H1 (cell line): ENCODE measurements around the gene ALKAL2. TPM values are rescaled to one million over a fixed set of nuclear protein-coding genes. Genes with fewer than 3 reads are reported as not detected.
"Not testable (repeated sequence)": the region's sequence is repeated elsewhere in the genome, so short reads cannot be mapped to it uniquely, and the experiment has no call there.

Source experiments
- CTCF ChIA-PET: fragments of 300-600 bp; sonication (Branson Sonifier 250); formaldehyde crosslinking; loops from one replicate; lab custom pipeline; 2021; ENCODE audit not compliant: partially characterized antibody; lab: Charles Lee
- POLR2A ChIA-PET: fragments of 300-600 bp; sonication (Branson Sonifier 250); formaldehyde crosslinking; loops from one replicate; lab custom pipeline; 2021; ENCODE audit warnings: inconsistent platforms; ENCODE audit not compliant: partially characterized antibody; lab: Charles Lee
- DNase-seq, 2 experiments: peaks; one replicate each; pipeline versions ENCODE4 v3.0.0 to v3.0.0-alpha.2; 2010 to 2022; ENCODE audit warnings: low spot score in 2 of 2, low read depth in 1 of 2, mixed read lengths in 1 of 2
- FAIRE-seq: peaks from 2 replicates; lab custom pipeline; 2011; peaks lifted over from hg19 to GRCh38; lab: Jason Lieb, UNC
- H2AFZ ChIP-seq: 2 replicates; pipeline ENCODE4 v1.8.1; 2012; ENCODE audit warnings: low read length, inconsistent platforms
- H2AK5ac ChIP-seq: 2 replicates; pipeline ENCODE4 v1.6.1; 2013; ENCODE audit warnings: low read depth, low read length
- H2BK120ac ChIP-seq: replicated peaks from 2 replicates; pipeline ENCODE3; 2013; ENCODE audit warnings: low read depth, low read length, inconsistent platforms
- H2BK12ac ChIP-seq: 2 replicates; pipeline ENCODE4 v1.6.1; 2013; ENCODE audit warnings: low read depth, low read length
- H2BK15ac ChIP-seq: 2 replicates; pipeline ENCODE4 v1.6.1; 2013; ENCODE audit warnings: low read length
- H2BK20ac ChIP-seq: 2 replicates; pipeline ENCODE4 v1.6.1; 2013; ENCODE audit warnings: low read length
- H2BK5ac ChIP-seq: 2 replicates; pipeline ENCODE4 v1.6.1; 2013; ENCODE audit warnings: low read depth, low read length
- H3K14ac ChIP-seq: 2 replicates; pipeline ENCODE4 v1.6.1; 2013; ENCODE audit warnings: inconsistent platforms; ENCODE audit not compliant: insufficient read length
- H3K18ac ChIP-seq: 2 replicates; pipeline ENCODE4 v1.6.1; 2013; ENCODE audit warnings: low read length; ENCODE audit errors: extremely low read depth
- H3K23ac ChIP-seq: 2 replicates; pipeline ENCODE4 v1.6.1; 2013; ENCODE audit warnings: inconsistent platforms; ENCODE audit not compliant: insufficient read length
- H3K23me2 ChIP-seq: 2 replicates; pipeline ENCODE4 v1.6.1; 2013; ENCODE audit warnings: low read depth, low read length
- H3K27ac ChIP-seq: 2 replicates; pipeline ENCODE4 v1.6.1; 2011; ENCODE audit warnings: low read depth, low read length, inconsistent platforms
- H3K27me3 ChIP-seq, 4 experiments: replicated peaks in 1 of 4; 1 replicate in 1 of 4; 2 replicates in 3 of 4; pipeline versions ENCODE4 v1.6.1 to v1.8.1; 2011 to 2013; ENCODE audit warnings: low read length in 3 of 4, mild to moderate bottlenecking in 3 of 4, inconsistent platforms in 2 of 4, mixed read lengths in 2 of 4, moderate library complexity in 1 of 4; ENCODE audit not compliant: control insufficient read depth in 3 of 4, insufficient read depth in 3 of 4; ENCODE audit errors: extremely low read depth in 1 of 4
- H3K36me3 ChIP-seq, 4 experiments: 2 replicates each; pipeline versions ENCODE4 v1.6.1 to v1.8.1; 2011 to 2013; ENCODE audit warnings: mild to moderate bottlenecking in 4 of 4, low read length in 3 of 4, moderate library complexity in 2 of 4, control low read depth in 1 of 4, inconsistent platforms in 1 of 4; ENCODE audit not compliant: insufficient read depth in 4 of 4, control insufficient read depth in 2 of 4
- H3K4ac ChIP-seq: replicated peaks from 2 replicates; pipeline ENCODE3; 2013; ENCODE audit warnings: low read length, low read depth, mixed read lengths, inconsistent platforms; ENCODE audit not compliant: insufficient read length
- H3K4me1 ChIP-seq, 4 experiments: replicated peaks in 1 of 4; 1 replicate in 1 of 4; 2 replicates in 3 of 4; pipeline versions ENCODE4 v1.6.1 to v1.8.1; 2011 to 2013; ENCODE audit warnings: low read length in 3 of 4, inconsistent platforms in 2 of 4, mixed read lengths in 1 of 4; ENCODE audit not compliant: insufficient read depth in 4 of 4, control insufficient read depth in 3 of 4
- H3K4me2 ChIP-seq, 2 experiments: 2 replicates each; pipeline versions ENCODE4 v1.6.1 to v1.8.1; 2011 to 2013; ENCODE audit warnings: low read depth in 2 of 2, low read length in 2 of 2, control low read depth in 1 of 2, inconsistent platforms in 1 of 2, mild to moderate bottlenecking in 1 of 2; ENCODE audit not compliant: insufficient read depth in 1 of 2
- H3K4me3 ChIP-seq, 4 experiments: fragments of 200-600, 300-600 bp in 1 of 4; sonication (generic), shearing (Covaris generic), sonication (Bioruptor Twin) in 1 of 4; 2 replicates each; pipeline versions ENCODE4 v1.5.1 to v1.8.1; 2011 to 2016; ENCODE audit warnings: low read length in 4 of 4, low read depth in 3 of 4, control low read depth in 2 of 4, inconsistent platforms in 2 of 4, mild to moderate bottlenecking in 2 of 4, mixed read lengths in 1 of 4, moderate library complexity in 1 of 4; ENCODE audit not compliant: insufficient read depth in 2 of 4; ENCODE audit errors: extremely low read depth in 1 of 4
- H3K56ac ChIP-seq: replicated peaks from 2 replicates; pipeline ENCODE3; 2013; ENCODE audit warnings: low read depth, mild to moderate bottlenecking, mixed read lengths, low read length, inconsistent platforms; ENCODE audit not compliant: insufficient read length
- H3K79me1 ChIP-seq: 2 replicates; pipeline ENCODE4 v1.6.1; 2013; ENCODE audit warnings: low read depth, low read length, control low read depth
- H3K79me2 ChIP-seq, 2 experiments: 2 replicates each; pipeline versions ENCODE4 v1.6.1 to v1.8.1; 2012 to 2013; ENCODE audit warnings: low read length in 2 of 2, mild to moderate bottlenecking in 2 of 2, inconsistent platforms in 1 of 2; ENCODE audit not compliant: insufficient read depth in 2 of 2, control insufficient read depth in 1 of 2
- H3K9ac ChIP-seq, 4 experiments: replicated peaks in 1 of 4; 1 replicate in 1 of 4; 2 replicates in 3 of 4; pipeline versions ENCODE4 v1.6.1 to v1.8.1; 2011 to 2013; ENCODE audit warnings: low read depth in 3 of 4, low read length in 3 of 4, control low read depth in 2 of 4, mild to moderate bottlenecking in 2 of 4, moderate library complexity in 2 of 4, inconsistent platforms in 1 of 4; ENCODE audit errors: extremely low read depth in 1 of 4
- H3K9me3 ChIP-seq, 2 experiments: 2 replicates each; pipeline versions ENCODE4 v1.6.1 to v1.8.1; 2012 to 2013; ENCODE audit warnings: mild to moderate bottlenecking in 2 of 2, moderate library complexity in 2 of 2, control low read depth in 1 of 2, inconsistent platforms in 1 of 2, low read depth in 1 of 2, low read length in 1 of 2, mixed read lengths in 1 of 2; ENCODE audit not compliant: insufficient read depth in 2 of 2
- H4K20me1 ChIP-seq, 2 experiments: replicated peaks in 1 of 2; 2 replicates each; pipeline versions ENCODE3 to v1.8.1; 2011 to 2013; ENCODE audit warnings: inconsistent platforms in 2 of 2, low read length in 2 of 2, mild to moderate bottlenecking in 1 of 2; ENCODE audit not compliant: insufficient read depth in 2 of 2, control insufficient read depth in 1 of 2
- H4K5ac ChIP-seq: 2 replicates; pipeline ENCODE4 v1.6.1; 2013; ENCODE audit warnings: low read length, low read depth, mixed read lengths, inconsistent platforms; ENCODE audit not compliant: insufficient read length
- H4K8ac ChIP-seq: 2 replicates; pipeline ENCODE4 v1.8.0; 2013; ENCODE audit warnings: mild to moderate bottlenecking, moderate library complexity, low read length, inconsistent platforms; ENCODE audit not compliant: insufficient read depth; ENCODE audit errors: extremely low read depth
- H4K91ac ChIP-seq: replicated peaks from 2 replicates; pipeline ENCODE3; 2013; ENCODE audit warnings: low read length, mixed read lengths, inconsistent platforms; ENCODE audit not compliant: insufficient read length
- WGBS, 2 experiments: shearing (Covaris generic) in 1 of 2; methylation state at CpG; one replicate each; pipeline versions ENCODE4 v1.1.6 to v1.1.7; 2013 to 2015; ENCODE audit warnings: low lambda C conversion rate in 2 of 2, mixed read lengths in 2 of 2, inconsistent platforms in 1 of 2, low coverage in 1 of 2, missing lambda C conversion rate in 1 of 2; ENCODE audit not compliant: insufficient replicate concordance in 2 of 2, insufficient coverage in 1 of 2, insufficient read length in 1 of 2; ENCODE audit errors: extremely low coverage in 1 of 2, missing lambda C conversion rate in 1 of 2; 5-methylcytosine and 5-hydroxymethylcytosine counted together
- polyA plus RNA-seq, 7 experiments: library from polyadenylated mRNA; depleted of rRNA in 3 of 7; stranded (reverse) in 5 of 7; unstranded in 2 of 7; fragments of >200 nt in 5 of 7; fragments of 200-250 nt in 2 of 7; gene quantifications; 1 replicate in 5 of 7; 2 replicates in 1 of 7; 4 replicates in 1 of 7; pipeline versions ENCODE4 v1.2.1 to v1.2.3, GENCODE V29; 2011 to 2013; ENCODE audit warnings: missing spikeins in 2 of 7, mixed read lengths in 2 of 7
- total RNA-seq: library from RNA; stranded (reverse); fragmentation: NEBNext Ultra II Directional; extraction: Animal tissue kit (Norgen Biotek cat#: 25700); gene quantifications from 2 replicates; pipeline ENCODE4 v1.2.1, GENCODE V29; 2021

Gene ALKAL2
- total and polyA plus RNA-seq, 2 of the 8 experiments (the other 6 are each of a cell fraction or from before 2014, with no cell fraction given), result 4.6 to 11.5 TPM

DNA sequence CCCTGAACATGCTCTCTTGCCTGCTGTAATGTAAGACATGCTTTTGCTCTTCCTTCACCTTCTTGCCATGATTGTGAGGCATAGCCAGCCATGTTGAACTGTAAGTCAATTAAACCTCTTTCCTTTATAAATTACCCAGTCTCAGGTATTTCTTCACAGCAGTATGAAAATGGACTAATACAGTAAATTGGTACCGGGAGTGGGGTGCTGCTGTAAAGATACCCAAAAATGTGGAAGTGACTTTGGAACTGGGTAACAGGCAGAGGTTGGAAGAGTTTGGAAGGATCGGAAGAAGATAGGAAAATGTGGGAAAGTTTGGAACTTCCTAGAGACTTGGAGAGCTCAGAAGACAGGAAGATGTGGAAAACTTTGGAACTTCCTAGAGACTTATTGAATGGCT lies 49.1 kb upstream of the ALKAL2 start:
- H2AFZ ChIP-seq, H3K23me2 ChIP-seq, CTCF ChIA-PET, H3K27ac ChIP-seq, H4K8ac ChIP-seq, POLR2A ChIA-PET, H4K20me1 ChIP-seq, H2BK120ac ChIP-seq, H3K36me3 ChIP-seq, H3K27me3 ChIP-seq, FAIRE-seq, H3K4me1 ChIP-seq, H3K18ac ChIP-seq, H3K14ac ChIP-seq, H2BK20ac ChIP-seq, H2BK5ac ChIP-seq, H2AK5ac ChIP-seq, H3K79me2 ChIP-seq, H4K91ac ChIP-seq, H3K4ac ChIP-seq, H3K4me2 ChIP-seq, H3K79me1 ChIP-seq, H3K9ac ChIP-seq, H4K5ac ChIP-seq, H2BK12ac ChIP-seq, DNase-seq, H3K23ac ChIP-seq, H3K4me3 ChIP-seq, H2BK15ac ChIP-seq, H3K56ac ChIP-seq: not testable (repeated sequence)
- 93% methylated on average over 2 of the region's 2 CpGs; no CpG with 5 or more reads in 1 of the 2 experiments for WGBS, 2 experiments
- peaks cover 21 to 24% of the 10 kb centered on the region in 2 experiments; a peak in 3 of 4 replicates for H3K9me3 ChIP-seq
